H1 (cell line): ENCODE measurements around the gene OTOS. TPM values are rescaled to one million over a fixed set of nuclear protein-coding genes. Genes with fewer than 3 reads are reported as not detected.

Experiments
- CTCF ChIA-PET: fragments of 300-600 bp; sonication (Branson Sonifier 250); formaldehyde crosslinking; loops from one replicate; lab custom pipeline; 2021; ENCODE audit not compliant: partially characterized antibody; lab: Charles Lee
- POLR2A ChIA-PET: fragments of 300-600 bp; sonication (Branson Sonifier 250); formaldehyde crosslinking; loops from one replicate; lab custom pipeline; 2021; ENCODE audit warnings: inconsistent platforms; ENCODE audit not compliant: partially characterized antibody; lab: Charles Lee
- DNase-seq, 2 experiments: peaks; one replicate each; pipeline versions ENCODE4 v3.0.0 to v3.0.0-alpha.2; 2010 to 2022; ENCODE audit warnings: low spot score in 2 of 2, low read depth in 1 of 2, mixed read lengths in 1 of 2
- FAIRE-seq: peaks from 2 replicates; lab custom pipeline; 2011; peaks lifted over from hg19 to GRCh38; lab: Jason Lieb, UNC
- H2AFZ ChIP-seq: 2 replicates; pipeline ENCODE4 v1.8.1; 2012; ENCODE audit warnings: low read length, inconsistent platforms
- H2AK5ac ChIP-seq: 2 replicates; pipeline ENCODE4 v1.6.1; 2013; ENCODE audit warnings: low read depth, low read length
- H2BK120ac ChIP-seq: replicated peaks from 2 replicates; pipeline ENCODE3; 2013; ENCODE audit warnings: low read depth, low read length, inconsistent platforms
- H2BK12ac ChIP-seq: 2 replicates; pipeline ENCODE4 v1.6.1; 2013; ENCODE audit warnings: low read depth, low read length
- H2BK15ac ChIP-seq: 2 replicates; pipeline ENCODE4 v1.6.1; 2013; ENCODE audit warnings: low read length
- H2BK20ac ChIP-seq: 2 replicates; pipeline ENCODE4 v1.6.1; 2013; ENCODE audit warnings: low read length
- H2BK5ac ChIP-seq: 2 replicates; pipeline ENCODE4 v1.6.1; 2013; ENCODE audit warnings: low read depth, low read length
- H3K14ac ChIP-seq: 2 replicates; pipeline ENCODE4 v1.6.1; 2013; ENCODE audit warnings: inconsistent platforms; ENCODE audit not compliant: insufficient read length
- H3K18ac ChIP-seq: 2 replicates; pipeline ENCODE4 v1.6.1; 2013; ENCODE audit warnings: low read length; ENCODE audit errors: extremely low read depth
- H3K23ac ChIP-seq: 2 replicates; pipeline ENCODE4 v1.6.1; 2013; ENCODE audit warnings: inconsistent platforms; ENCODE audit not compliant: insufficient read length
- H3K23me2 ChIP-seq: 2 replicates; pipeline ENCODE4 v1.6.1; 2013; ENCODE audit warnings: low read depth, low read length
- H3K27ac ChIP-seq: 2 replicates; pipeline ENCODE4 v1.6.1; 2011; ENCODE audit warnings: low read depth, low read length, inconsistent platforms
- H3K27me3 ChIP-seq, 4 experiments: replicated peaks in 1 of 4; 1 replicate in 1 of 4; 2 replicates in 3 of 4; pipeline versions ENCODE4 v1.6.1 to v1.8.1; 2011 to 2013; ENCODE audit warnings: low read length in 3 of 4, mild to moderate bottlenecking in 3 of 4, inconsistent platforms in 2 of 4, mixed read lengths in 2 of 4, moderate library complexity in 1 of 4; ENCODE audit not compliant: control insufficient read depth in 3 of 4, insufficient read depth in 3 of 4; ENCODE audit errors: extremely low read depth in 1 of 4
- H3K36me3 ChIP-seq, 4 experiments: 2 replicates each; pipeline versions ENCODE4 v1.6.1 to v1.8.1; 2011 to 2013; ENCODE audit warnings: mild to moderate bottlenecking in 4 of 4, low read length in 3 of 4, moderate library complexity in 2 of 4, control low read depth in 1 of 4, inconsistent platforms in 1 of 4; ENCODE audit not compliant: insufficient read depth in 4 of 4, control insufficient read depth in 2 of 4
- H3K4ac ChIP-seq: replicated peaks from 2 replicates; pipeline ENCODE3; 2013; ENCODE audit warnings: low read length, low read depth, mixed read lengths, inconsistent platforms; ENCODE audit not compliant: insufficient read length
- H3K4me1 ChIP-seq, 4 experiments: replicated peaks in 1 of 4; 1 replicate in 1 of 4; 2 replicates in 3 of 4; pipeline versions ENCODE4 v1.6.1 to v1.8.1; 2011 to 2013; ENCODE audit warnings: low read length in 3 of 4, inconsistent platforms in 2 of 4, mixed read lengths in 1 of 4; ENCODE audit not compliant: insufficient read depth in 4 of 4, control insufficient read depth in 3 of 4
- H3K4me2 ChIP-seq, 2 experiments: 2 replicates each; pipeline versions ENCODE4 v1.6.1 to v1.8.1; 2011 to 2013; ENCODE audit warnings: low read depth in 2 of 2, low read length in 2 of 2, control low read depth in 1 of 2, inconsistent platforms in 1 of 2, mild to moderate bottlenecking in 1 of 2; ENCODE audit not compliant: insufficient read depth in 1 of 2
- H3K4me3 ChIP-seq, 4 experiments: fragments of 200-600, 300-600 bp in 1 of 4; sonication (generic), shearing (Covaris generic), sonication (Bioruptor Twin) in 1 of 4; 2 replicates each; pipeline versions ENCODE4 v1.5.1 to v1.8.1; 2011 to 2016; ENCODE audit warnings: low read length in 4 of 4, low read depth in 3 of 4, control low read depth in 2 of 4, inconsistent platforms in 2 of 4, mild to moderate bottlenecking in 2 of 4, mixed read lengths in 1 of 4, moderate library complexity in 1 of 4; ENCODE audit not compliant: insufficient read depth in 2 of 4; ENCODE audit errors: extremely low read depth in 1 of 4
- H3K56ac ChIP-seq: replicated peaks from 2 replicates; pipeline ENCODE3; 2013; ENCODE audit warnings: low read depth, mild to moderate bottlenecking, mixed read lengths, low read length, inconsistent platforms; ENCODE audit not compliant: insufficient read length
- H3K79me1 ChIP-seq: 2 replicates; pipeline ENCODE4 v1.6.1; 2013; ENCODE audit warnings: low read depth, low read length, control low read depth
- H3K79me2 ChIP-seq, 2 experiments: 2 replicates each; pipeline versions ENCODE4 v1.6.1 to v1.8.1; 2012 to 2013; ENCODE audit warnings: low read length in 2 of 2, mild to moderate bottlenecking in 2 of 2, inconsistent platforms in 1 of 2; ENCODE audit not compliant: insufficient read depth in 2 of 2, control insufficient read depth in 1 of 2
- H3K9ac ChIP-seq, 4 experiments: replicated peaks in 1 of 4; 1 replicate in 1 of 4; 2 replicates in 3 of 4; pipeline versions ENCODE4 v1.6.1 to v1.8.1; 2011 to 2013; ENCODE audit warnings: low read depth in 3 of 4, low read length in 3 of 4, control low read depth in 2 of 4, mild to moderate bottlenecking in 2 of 4, moderate library complexity in 2 of 4, inconsistent platforms in 1 of 4; ENCODE audit errors: extremely low read depth in 1 of 4
- H3K9me3 ChIP-seq, 2 experiments: 2 replicates each; pipeline versions ENCODE4 v1.6.1 to v1.8.1; 2012 to 2013; ENCODE audit warnings: mild to moderate bottlenecking in 2 of 2, moderate library complexity in 2 of 2, control low read depth in 1 of 2, inconsistent platforms in 1 of 2, low read depth in 1 of 2, low read length in 1 of 2, mixed read lengths in 1 of 2; ENCODE audit not compliant: insufficient read depth in 2 of 2
- H4K20me1 ChIP-seq, 2 experiments: replicated peaks in 1 of 2; 2 replicates each; pipeline versions ENCODE3 to v1.8.1; 2011 to 2013; ENCODE audit warnings: inconsistent platforms in 2 of 2, low read length in 2 of 2, mild to moderate bottlenecking in 1 of 2; ENCODE audit not compliant: insufficient read depth in 2 of 2, control insufficient read depth in 1 of 2
- H4K5ac ChIP-seq: 2 replicates; pipeline ENCODE4 v1.6.1; 2013; ENCODE audit warnings: low read length, low read depth, mixed read lengths, inconsistent platforms; ENCODE audit not compliant: insufficient read length
- H4K8ac ChIP-seq: 2 replicates; pipeline ENCODE4 v1.8.0; 2013; ENCODE audit warnings: mild to moderate bottlenecking, moderate library complexity, low read length, inconsistent platforms; ENCODE audit not compliant: insufficient read depth; ENCODE audit errors: extremely low read depth
- H4K91ac ChIP-seq: replicated peaks from 2 replicates; pipeline ENCODE3; 2013; ENCODE audit warnings: low read length, mixed read lengths, inconsistent platforms; ENCODE audit not compliant: insufficient read length
- WGBS, 2 experiments: shearing (Covaris generic) in 1 of 2; methylation state at CpG; one replicate each; pipeline versions ENCODE4 v1.1.6 to v1.1.7; 2013 to 2015; ENCODE audit warnings: low lambda C conversion rate in 2 of 2, mixed read lengths in 2 of 2, inconsistent platforms in 1 of 2, low coverage in 1 of 2, missing lambda C conversion rate in 1 of 2; ENCODE audit not compliant: insufficient replicate concordance in 2 of 2, insufficient coverage in 1 of 2, insufficient read length in 1 of 2; ENCODE audit errors: extremely low coverage in 1 of 2, missing lambda C conversion rate in 1 of 2; 5-methylcytosine and 5-hydroxymethylcytosine counted together
- polyA plus RNA-seq, 7 experiments: library from polyadenylated mRNA; depleted of rRNA in 3 of 7; stranded (reverse) in 5 of 7; unstranded in 2 of 7; fragments of >200 nt in 5 of 7; fragments of 200-250 nt in 2 of 7; gene quantifications; 1 replicate in 5 of 7; 2 replicates in 1 of 7; 4 replicates in 1 of 7; pipeline versions ENCODE4 v1.2.1 to v1.2.3, GENCODE V29; 2011 to 2013; ENCODE audit warnings: missing spikeins in 2 of 7, mixed read lengths in 2 of 7
- total RNA-seq: library from RNA; stranded (reverse); fragmentation: NEBNext Ultra II Directional; extraction: Animal tissue kit (Norgen Biotek cat#: 25700); gene quantifications from 2 replicates; pipeline ENCODE4 v1.2.1, GENCODE V29; 2021

The OTOS gene
- total and polyA plus RNA-seq, 2 of the 8 experiments (the other 6 are each of a cell fraction or from before 2014, with no cell fraction given) = 0.17 TPM; not detected in 1

DNA sequence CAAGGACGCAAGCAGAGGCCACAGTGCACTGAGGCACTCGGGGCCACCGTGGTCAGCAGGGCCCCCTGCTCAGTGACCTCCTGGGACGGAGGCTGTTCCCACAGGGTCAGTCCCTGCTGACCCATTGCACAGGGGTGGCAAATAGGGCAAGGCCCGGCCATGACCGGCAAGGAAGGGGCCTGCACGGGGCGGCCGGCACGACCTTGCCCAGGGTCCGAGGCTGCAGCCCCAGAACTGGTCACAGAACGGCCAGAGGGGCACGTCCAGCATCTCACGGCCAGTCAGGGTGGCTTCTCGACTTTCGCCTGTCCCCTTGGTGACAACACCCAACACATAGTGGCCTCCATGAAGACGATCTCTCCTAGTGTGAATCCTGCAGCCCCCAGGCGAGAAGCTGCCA, 27.6 kb upstream of the OTOS start:
- WGBS, 2 experiments = 90% methylated on average over 12 of the region's 18 CpGs; no CpG with 5 or more reads in 1 of the 2 experiments
- ChIA-PET POLR2A (no interaction called here), CTCF (no interaction called here)

More for the DNA sequence above, 27.6 kb upstream of the OTOS start:
- H2AFZ ChIP-seq = no peak overlapping the region
- H4K20me1 ChIP-seq = no peaks in the 10 kb centered on the region
- no peak for DNase-seq
- H3K4me3 ChIP-seq = no peak overlapping the region
- no peaks in the 10 kb centered on the region for H3K79me1 ChIP-seq
- no peak overlapping the region for H2BK20ac ChIP-seq
- H3K23me2 ChIP-seq = peaks cover 3% of the 10 kb centered on the region; the same call in 1 of the 2 replicates
- H3K4me2 ChIP-seq = no peak overlapping the region
- H3K14ac ChIP-seq = no peak overlapping the region
- H4K5ac ChIP-seq = no peak overlapping the region
- H3K23ac ChIP-seq = no peak overlapping the region
- no peak overlapping the region for H2AK5ac ChIP-seq
- no peak overlapping the region for H2BK15ac ChIP-seq
- H3K18ac ChIP-seq = no peak overlapping the region
- no peak overlapping the region for H2BK12ac ChIP-seq
- H3K9ac ChIP-seq = no peak overlapping the region
- no peaks in the 10 kb centered on the region for H3K4me1 ChIP-seq
- no peak overlapping the region for H4K91ac ChIP-seq
- H3K27ac ChIP-seq = no peak overlapping the region
- peaks cover 0 to 4% of the 10 kb centered on the region in 2 experiments; a peak in 2 of 4 replicates for H3K9me3 ChIP-seq
- H3K79me2 ChIP-seq = no peaks in the 10 kb centered on the region
- H2BK5ac ChIP-seq = no peak overlapping the region
- peak overlapping the region; percentile 25; the same call in 1 of the 2 replicates for H4K8ac ChIP-seq
- no peak overlapping the region for H3K56ac ChIP-seq
- H3K27me3 ChIP-seq = no peaks in the 10 kb centered on the region
- FAIRE-seq = no peak
- H3K4ac ChIP-seq = no peak overlapping the region
- H2BK120ac ChIP-seq = no peak overlapping the region
- no peaks in the 10 kb centered on the region for H3K36me3 ChIP-seq
